ENCODE data around the gene GTF3C5. TPM values are rescaled to one million over a fixed set of nuclear protein-coding genes. Genes with fewer than 3 reads are reported as not detected.
"Not testable (repeated sequence)": the region's sequence is repeated elsewhere in the genome, so short reads cannot be mapped to it uniquely, and the experiment has no call there.

GTF3C5 gene
- total RNA-seq, 1 donor from 2014 or later, result 31.0 TPM

DNA sequence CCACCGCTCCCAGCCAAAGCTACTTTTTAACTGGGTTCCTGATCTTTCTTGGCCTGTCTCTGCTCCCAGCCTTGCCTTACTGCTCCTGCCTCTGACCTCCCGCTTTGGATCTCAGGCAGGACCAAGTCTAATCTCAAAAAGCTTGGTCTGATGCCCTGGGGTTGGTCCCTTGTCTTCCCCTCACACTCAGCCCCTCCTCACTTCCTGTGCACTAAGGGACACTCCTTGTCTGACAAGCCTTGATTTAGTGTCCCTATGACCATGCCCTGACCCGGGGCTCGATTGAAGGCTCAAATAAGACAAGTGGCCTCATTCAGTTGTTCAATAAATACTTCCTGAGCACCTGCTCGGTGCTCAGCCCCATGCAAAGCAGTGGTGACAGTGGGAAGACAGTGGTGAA lies 3.7 kb upstream of the GTF3C5 start:
- no peak for DNase-seq (ENCODE audit: low spot score in 2 of 2)
- no peak for FAIRE-seq

DNA sequence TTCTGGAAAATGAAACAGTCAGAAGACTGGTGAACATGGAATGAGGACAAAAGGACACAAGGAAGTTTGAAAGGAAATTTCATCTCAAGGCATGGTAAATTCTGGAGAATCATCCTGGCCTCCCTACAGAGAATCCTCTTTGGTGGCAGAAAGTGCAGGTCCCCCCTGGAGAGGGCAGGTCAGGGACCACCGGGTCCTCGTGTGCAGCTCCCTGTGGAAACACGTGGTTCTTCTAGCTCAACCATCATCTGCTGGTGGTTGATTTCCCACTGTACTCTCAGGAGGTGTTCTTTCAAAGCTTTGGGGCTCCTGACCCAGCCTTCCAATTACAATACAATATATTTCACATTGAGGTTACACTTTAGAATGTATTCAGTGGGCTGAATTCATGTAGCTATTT lies 2.6 kb upstream of the GTF3C5 start:
- DNase-seq (ENCODE audit: low spot score in 2 of 2) (no peak), FAIRE-seq (no peak)

DNA sequence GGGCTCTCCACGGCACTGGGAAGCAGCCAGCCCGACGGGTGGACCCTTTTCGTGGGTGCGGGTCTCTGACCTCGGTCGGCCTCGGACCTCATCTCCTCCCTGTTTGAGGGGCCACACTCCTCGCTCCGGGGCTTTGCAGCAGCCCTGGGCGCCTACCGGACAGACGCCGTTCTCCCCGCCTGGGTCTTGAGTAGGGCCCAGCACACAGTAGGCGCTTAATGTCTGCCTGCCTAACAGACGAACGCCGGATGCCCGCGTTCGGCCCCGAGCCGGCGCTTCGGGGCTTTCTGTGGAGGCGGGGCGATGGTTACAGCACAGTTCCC lies 842 bp upstream of the GTF3C5 start:
- DNase-seq (ENCODE audit: low spot score in 2 of 2) (no peak), FAIRE-seq (no peak)

DNA sequence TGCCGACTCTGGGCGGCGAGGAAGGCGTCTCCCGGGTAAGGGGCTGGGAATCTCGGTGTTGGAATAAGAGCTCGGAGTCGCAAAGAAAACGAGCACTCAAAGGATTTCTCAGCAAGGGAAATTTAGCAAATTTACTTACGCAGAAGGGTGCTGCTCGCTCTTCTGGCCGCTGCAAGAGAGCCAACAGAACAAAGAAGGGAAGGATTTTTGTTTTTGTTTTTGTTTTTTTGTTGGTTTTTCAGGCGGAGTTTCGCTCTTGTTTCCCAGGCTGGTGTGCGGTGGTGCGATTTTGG lies 279 bp downstream of the GTF3C5 start:
- DNase-seq (ENCODE audit: low spot score in 2 of 2) (no peak), FAIRE-seq (no peak)

DNA sequence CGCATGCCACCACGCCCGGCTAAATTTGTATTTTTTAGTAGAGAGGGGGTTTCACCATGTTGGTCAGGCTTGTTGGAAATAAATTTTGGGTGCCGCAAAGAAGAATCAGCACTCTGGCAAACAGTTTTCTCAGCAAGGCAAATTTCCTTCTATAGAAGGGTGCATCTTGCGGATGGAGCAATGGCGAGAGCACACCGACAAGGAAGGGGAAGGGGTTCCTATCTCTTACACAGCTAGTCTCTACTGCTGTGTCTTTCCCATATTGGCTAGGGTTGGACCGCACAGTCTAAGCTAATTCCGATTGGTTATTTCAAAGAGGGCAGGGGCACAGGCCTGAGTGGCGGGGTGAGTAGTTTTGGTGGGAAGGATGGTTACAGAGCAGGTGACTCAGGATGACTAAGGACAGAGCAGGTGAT lies 707 bp downstream of the GTF3C5 start:
- DNase-seq (ENCODE audit: low spot score in 2 of 2), result no peak
- FAIRE-seq, result no peak

DNA sequence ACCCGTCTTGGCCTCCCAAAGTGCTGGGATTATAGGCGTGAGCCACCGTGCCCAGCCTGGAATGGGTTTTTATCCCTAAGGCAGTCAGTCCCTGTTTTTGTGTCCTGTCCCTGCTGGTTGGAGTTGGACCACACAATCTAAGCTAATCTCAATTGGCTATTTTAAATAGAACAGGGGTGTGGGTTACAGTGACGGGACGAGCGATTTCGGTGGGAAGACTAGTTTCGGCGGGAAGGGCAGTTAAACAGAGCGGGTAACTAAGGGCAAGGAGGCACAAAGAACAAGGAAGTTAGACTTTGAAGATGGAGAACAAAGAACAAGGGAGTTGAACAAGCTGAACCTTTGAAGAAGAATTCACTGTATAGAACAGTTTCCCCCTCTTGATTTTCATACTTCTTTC lies 1.4 kb downstream of the GTF3C5 start:
- FAIRE-seq (no peak), DNase-seq (ENCODE audit: low spot score in 2 of 2) (no peak)

DNA sequence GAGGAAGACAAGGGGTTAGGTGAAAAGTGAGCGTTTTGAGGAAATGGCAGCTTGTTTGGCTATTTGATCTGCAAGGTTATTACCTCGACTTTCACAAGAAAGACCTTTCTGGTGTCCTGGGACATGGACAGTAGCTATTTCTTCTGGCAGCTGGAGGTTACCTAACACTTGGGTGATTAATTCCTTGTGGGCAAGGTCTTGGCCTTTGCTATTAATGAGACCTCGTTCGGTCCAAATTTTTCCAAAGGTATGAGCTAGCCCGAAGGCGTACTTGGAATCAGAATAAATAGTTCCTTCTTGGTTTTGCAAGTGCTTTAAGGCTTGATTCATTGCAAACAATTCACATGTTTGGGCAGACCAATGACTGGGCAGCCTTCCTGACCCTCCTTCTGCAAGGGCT lies 4.9 kb downstream of the GTF3C5 start:
- DNase-seq (ENCODE audit: low spot score in 2 of 2) (no peak), FAIRE-seq (no peak)

DNA sequence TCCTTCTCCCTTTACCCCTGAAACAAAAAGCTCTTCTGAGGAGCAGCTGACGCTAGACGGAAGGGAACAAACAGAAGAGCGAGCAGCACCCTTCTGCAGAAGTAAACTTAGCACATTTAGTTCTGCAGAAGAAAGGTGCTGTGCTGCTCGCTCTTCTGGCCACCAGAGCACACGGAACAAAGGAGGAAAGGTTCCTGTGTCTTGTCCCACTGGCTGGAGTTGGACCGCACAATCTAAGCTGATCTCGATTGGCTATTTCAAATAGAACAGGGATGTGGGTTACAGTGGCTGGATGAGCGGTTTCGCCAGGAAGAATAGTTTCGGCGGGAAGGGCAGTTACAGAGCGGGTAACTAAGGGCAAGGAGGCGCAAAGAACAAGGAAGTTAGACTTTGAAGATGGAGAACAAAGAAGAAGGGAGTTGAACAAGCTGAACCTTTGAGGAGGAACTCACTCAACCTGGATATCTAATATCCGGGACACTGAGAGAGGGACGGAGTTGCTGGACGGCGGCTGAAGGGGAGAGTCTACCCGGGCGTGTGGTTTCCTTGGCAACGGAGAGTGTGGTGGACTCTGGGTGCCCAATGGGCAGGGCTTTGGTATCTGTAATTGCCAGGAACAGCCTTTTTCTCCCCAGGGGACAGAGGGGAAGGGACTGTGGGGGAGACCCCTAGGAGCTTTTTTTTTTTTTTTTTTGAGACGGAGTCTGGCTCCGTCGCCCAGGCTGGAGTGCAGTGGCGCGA lies 7.1 kb downstream of the GTF3C5 start:
- no peak for DNase-seq (ENCODE audit: low spot score in 2 of 2)
- FAIRE-seq, result no peak

DNA sequence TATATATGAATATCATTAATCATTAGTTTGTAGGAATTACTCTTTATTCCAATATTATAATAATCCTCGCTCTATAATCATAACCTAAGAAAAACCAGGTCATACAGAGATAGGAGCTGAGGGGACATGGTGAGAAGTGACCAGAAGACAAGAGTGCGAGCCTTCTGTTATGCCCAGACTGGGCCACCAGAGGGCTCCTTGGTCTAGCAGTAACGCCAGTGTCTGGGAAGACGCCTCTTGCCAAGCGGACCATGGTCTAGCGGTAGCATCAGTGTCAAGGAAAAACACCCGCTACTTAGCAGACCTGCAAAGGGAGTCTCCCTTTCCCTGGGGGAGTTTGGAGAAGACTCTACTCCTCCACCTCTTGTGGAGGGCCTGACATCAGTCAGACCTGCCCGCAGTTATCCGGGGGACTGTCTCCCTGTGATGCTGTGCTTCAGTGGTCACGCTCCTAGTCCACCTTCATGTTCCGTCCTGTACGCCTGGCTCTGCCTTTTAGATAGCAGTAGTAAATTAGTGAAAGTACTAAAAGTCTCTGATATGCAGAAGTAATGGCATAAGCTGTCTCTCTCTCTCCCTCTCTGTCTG lies 10.2 kb downstream of the GTF3C5 start:
- not testable (repeated sequence) for FAIRE-seq; DNase-seq (ENCODE audit: low spot score in 2 of 2)

DNA sequence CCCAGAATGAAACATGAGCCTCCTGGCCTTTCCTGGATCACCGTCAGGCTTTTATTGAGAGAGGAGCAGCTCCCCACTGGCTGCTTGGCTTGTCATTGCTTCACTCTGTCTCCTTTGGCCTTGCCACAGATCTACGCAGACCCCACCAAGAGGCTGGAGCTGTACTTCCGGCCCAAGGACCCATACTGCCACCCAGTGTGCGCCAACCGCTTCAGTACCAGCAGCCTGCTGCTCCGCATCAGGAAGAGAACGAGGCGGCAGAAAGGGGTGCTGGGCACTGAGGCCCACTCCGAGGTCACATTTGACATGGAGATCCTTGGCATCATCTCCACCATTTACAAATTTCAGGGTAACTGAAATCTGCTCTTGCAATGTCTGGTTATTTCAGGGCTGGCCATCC lies 11.2 kb downstream of the GTF3C5 start:
- DNase-seq (ENCODE audit: low spot score in 2 of 2) (no peak), FAIRE-seq (no peak)

DNA sequence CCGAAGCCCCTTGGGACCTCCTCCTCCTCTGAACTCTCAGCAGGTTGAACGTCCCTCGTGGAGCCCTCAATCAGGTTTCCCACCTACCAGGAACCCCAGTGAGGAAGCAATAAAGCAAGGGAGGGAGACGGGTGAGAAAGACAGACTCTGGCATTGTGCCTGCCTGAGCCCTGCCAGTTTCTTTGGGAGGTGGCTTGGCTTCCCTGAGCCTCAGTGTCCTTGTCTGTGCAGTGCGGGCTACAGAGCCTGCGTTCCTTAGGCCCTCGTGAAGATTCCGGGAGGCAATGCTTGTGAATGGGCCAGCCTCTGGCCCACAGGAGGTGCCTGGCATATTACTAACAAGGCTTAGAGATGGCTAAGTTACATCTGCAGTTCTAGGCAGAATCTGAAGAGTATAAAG lies 11.9 kb downstream of the GTF3C5 start:
- FAIRE-seq (no peak), DNase-seq (ENCODE audit: low spot score in 2 of 2) (no peak)

DNA sequence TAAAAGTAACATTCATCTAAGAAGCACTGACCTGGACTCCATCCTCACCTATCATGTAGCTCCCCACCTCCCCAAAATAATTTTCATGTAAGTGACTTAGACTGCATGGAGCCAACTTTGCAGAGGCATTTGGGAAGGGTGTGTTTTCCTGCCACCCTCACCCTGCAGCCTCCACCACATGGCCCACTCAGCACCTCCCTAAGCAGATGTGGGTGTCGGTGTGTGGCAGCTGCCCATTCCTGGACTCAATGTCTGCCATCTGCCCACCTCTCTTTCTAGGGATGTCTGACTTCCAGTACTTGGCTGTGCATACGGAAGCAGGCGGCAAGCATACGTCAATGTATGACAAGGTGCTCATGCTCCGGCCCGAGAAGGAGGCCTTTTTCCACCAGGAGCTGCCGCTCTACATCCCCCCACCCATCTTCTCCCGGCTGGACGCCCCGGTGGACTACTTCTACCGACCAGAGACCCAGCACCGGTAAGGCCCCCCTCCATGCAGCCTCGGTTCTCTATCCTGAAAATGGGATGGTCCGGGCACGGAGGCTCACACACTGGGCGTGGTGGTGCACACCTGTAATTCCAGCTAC lies 12.7 kb downstream of the GTF3C5 start:
- no peak for FAIRE-seq
- DNase-seq (ENCODE audit: low spot score in 2 of 2), result no peak

DNA sequence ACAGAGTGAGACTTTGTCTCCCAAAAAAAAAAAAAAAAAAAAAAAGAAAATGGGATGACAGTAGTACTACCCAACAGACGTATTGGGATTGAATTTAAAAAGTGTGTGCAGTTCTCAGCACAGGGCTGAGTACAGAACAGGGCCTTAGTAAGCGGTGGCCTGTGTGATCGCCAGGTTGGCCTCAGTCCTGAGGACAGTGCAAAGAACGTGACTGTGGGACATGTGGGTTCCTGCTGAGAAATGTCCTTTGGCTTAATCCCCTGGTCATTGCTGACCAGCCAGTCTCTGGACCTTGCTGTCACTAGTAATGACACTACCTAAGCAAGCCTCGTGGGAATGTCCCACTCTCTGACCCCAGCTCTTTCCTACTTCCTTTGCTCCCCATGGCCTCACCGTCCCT lies 13.3 kb downstream of the GTF3C5 start:
- DNase-seq (ENCODE audit: low spot score in 2 of 2), result no peak

DNA sequence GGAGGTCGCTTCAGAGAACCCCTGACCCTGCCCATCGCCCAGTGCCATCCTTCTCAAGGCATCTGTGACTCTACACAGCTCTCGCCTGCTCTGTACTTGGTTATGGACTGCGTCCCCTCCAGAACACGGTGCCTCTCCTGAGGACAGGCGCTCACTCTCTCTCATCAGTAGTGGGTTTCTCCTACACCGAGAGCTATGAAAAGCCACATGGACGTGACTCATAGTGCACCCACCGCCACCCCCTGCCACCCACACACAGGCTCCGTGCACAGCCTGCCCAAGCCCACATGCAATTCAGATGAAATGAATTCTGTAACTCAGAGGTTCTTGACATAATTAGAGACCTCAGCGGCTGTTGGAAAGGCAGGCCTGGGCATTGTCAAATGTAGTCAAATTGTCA lies 13.9 kb downstream of the GTF3C5 start:
- DNase-seq (ENCODE audit: low spot score in 2 of 2) (no peak), FAIRE-seq (no peak)

More for the DNA sequence above, 13.3 kb downstream of the GTF3C5 start:
- FAIRE-seq, result no peak

DNA sequence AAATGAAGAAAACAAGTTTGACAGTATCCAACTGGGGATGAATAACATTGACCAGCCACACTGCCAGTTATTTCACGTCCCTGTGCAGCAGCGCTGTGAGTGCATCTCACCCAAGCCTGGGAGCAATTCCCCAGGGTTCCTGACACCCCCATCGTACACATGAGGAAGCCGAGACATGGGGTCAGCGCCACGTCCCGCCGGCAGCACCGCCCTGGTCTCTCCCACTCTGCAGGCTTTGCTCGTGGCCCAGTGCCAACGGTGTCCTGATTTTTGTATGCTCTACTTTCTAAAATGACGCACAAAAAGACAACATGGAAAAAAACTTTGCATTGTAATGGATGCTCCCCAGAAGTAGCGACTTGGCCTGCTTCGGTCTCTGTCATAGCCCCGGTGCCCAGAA lies 14.3 kb downstream of the GTF3C5 start:
- FAIRE-seq (no peak), DNase-seq (ENCODE audit: low spot score in 2 of 2) (no peak)

DNA sequence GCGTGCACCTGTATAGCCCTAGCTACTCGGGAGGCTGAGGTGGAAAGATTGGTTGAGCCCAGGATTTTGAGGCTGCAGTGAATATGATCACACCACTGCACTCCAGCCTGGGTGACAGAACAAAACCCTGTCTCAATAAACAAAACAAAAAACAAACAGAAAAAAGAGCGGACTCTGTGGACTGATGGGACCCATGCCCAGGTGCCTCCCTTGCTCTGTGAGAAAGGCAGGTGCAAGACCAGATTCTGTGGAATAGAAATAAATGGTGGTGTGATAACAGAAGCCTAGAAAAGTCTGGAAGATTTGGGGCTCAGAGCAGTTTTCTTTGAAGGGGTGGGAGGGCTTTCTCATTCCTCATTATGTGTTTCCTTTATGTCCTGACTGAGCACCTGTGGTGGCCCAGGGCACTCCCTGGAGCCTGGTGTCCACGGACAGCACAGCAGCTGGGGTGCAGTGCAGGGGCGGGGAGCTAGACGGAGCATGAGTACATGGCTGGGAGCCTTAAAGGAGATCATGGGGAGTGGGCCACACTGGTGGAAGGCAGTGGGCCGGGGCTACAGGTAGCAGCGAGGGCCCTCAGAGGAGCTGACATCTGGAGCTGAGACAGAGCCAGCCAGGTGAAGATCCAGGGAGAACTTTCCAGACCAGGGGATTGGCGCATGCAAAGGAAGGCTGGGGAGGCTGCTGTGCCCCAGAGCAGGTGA lies 15.6 kb downstream of the GTF3C5 start:
- FAIRE-seq, result no peak
- DNase-seq (ENCODE audit: low spot score in 2 of 2), result no peak

DNA sequence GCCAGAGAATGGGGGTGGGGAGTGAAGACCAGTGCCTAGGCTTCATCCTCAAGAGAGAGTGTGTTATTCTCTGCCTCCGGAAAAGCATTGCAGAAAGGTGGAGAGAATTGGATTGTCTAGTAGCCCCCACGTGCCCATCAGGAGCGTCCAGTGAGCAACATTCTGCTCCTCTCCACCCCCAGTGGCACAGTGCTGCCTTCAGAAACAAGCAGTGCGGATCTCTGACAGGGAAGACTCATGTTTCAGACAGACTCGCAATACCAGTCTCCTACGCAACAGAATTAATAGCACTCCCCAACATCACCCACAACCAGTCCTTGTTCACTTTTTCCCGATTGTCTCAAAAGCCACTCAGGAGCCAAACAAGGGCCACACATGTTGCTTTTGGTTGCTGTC lies 16.1 kb downstream of the GTF3C5 start:
- DNase-seq (ENCODE audit: low spot score in 2 of 2), result no peak
- no peak for FAIRE-seq

DNA sequence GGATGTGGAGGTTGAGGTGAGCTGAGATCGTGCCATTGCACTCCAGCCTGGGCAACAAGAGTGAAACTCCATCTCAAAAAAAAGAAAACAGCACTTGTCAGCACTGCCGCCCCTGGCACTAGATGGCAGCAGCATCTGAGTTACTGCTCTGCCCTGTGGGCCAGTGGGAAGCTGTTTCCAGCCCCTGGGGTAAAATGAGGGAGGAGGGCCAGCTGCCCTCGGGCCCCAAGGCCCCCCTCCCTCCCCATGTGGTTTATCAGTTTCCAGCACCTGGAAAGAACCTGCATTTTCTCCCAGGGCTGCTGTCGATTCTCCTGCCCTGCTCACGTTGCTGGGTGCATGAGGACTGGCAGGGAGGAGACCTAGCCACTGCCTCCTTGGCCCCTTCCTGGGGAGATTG lies 17.8 kb downstream of the GTF3C5 start:
- FAIRE-seq, result no peak
- peak in 1 of 2 donors; percentile 62 for DNase-seq (ENCODE audit: low spot score in 2 of 2)

DNA sequence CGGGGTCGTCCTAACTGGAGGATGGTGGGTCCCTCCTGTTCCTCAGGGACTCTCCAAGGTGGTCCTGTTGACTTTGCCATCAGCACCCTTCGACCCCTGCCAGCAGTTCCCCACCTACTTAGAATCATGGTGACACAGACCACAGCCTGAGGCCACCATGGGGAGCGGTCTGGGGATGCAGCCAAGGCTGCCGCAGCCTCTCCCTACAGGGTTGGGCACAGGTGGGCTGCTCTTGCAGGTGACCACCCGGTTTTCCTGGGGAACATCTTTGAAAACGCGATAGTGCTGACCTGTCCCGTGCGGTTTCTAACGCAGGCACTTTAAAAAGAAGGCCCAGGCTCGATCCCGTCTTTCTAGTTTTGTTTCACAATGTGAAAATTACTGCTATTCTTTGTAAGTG lies 18.2 kb downstream of the GTF3C5 start:
- FAIRE-seq (no peak), DNase-seq (ENCODE audit: low spot score in 2 of 2) (no peak)

DNA sequence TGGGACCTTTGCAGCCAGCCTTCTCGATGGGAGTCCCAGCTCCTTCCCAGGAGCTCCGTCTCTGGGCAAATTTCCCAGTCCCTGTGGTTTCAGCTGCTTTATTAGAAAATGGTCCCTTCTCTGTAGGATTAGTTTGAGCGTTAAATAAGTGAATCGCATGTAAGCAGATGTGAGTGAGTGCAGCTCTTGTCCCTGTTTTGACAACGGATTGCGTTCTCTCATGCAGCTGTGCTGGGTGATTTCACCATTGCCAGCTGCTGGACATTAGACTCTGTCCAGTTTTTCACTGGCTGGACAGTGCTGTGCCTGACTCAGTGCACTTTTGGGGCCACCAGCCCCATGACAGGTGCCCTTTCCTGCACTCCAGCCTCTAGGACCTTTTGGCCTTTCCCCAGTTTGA lies 19.3 kb downstream of the GTF3C5 start:
- no peak for FAIRE-seq

DNA sequence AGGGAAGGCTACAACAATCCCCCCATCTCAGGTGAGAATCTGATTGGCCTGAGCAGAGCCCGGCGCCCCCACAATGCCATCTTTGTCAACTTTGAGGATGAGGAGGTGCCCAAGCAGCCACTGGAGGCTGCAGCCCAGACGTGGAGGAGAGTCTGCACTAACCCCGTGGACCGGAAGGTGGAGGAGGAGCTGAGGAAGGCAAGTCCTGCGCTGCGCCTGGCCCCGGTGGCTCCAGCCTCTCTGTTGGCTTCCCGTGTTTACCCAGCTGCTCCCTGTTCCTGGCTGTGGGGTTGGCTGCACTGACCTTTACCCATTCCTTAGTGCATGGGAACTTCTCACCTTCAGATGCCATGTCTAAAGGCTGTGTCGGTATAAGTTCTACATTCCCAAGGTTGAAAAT lies 20.0 kb downstream of the GTF3C5 start:
- FAIRE-seq, result no peak
- DNase-seq (ENCODE audit: low spot score in 2 of 2), result no peak

More for the DNA sequence above, 19.3 kb downstream of the GTF3C5 start:
- DNase-seq (ENCODE audit: low spot score in 2 of 2), result peak; percentile 56 to 66
